IgD-negative memory B cell (primary cell): ENCODE measurements around the gene TRIM72. TPM values are rescaled to one million over a fixed set of nuclear protein-coding genes. Genes with fewer than 3 reads are reported as not detected.
"Not testable (repeated sequence)": the region's sequence is repeated elsewhere in the genome, so short reads cannot be mapped to it uniquely, and the experiment has no call there.

Experiments used
- H3K27ac Mint-ChIP-seq, 3 donors: one replicate each; pipeline ENCODE4 v1.8.0; 2020 to 2022; ENCODE audit warnings: mild to moderate bottlenecking in 3 of 3, mixed read lengths in 3 of 3, moderate library complexity in 1 of 3
- H3K27me3 Mint-ChIP-seq: one replicate; pipeline ENCODE4 v1.8.0; 2021; ENCODE audit warnings: mixed read lengths
- H3K36me3 Mint-ChIP-seq: one replicate; pipeline ENCODE4 v1.8.0; 2020; ENCODE audit warnings: mild to moderate bottlenecking, mixed read lengths
- H3K4me1 Mint-ChIP-seq, 3 donors: one replicate each; pipeline ENCODE4 v1.8.0; 2020 to 2022; ENCODE audit warnings: mixed read lengths in 3 of 3, mild to moderate bottlenecking in 1 of 3
- H3K4me3 Mint-ChIP-seq, 4 donors: one replicate each; pipeline ENCODE4 v1.8.0; 2020 to 2022; ENCODE audit warnings: mild to moderate bottlenecking in 4 of 4, mixed read lengths in 4 of 4, moderate library complexity in 3 of 4
- H3K9me3 Mint-ChIP-seq, 3 donors: one replicate each; pipeline ENCODE4 v1.8.0; 2020 to 2021; ENCODE audit warnings: mixed read lengths in 3 of 3, mild to moderate bottlenecking in 1 of 3
- polyA plus RNA-seq: library from polyadenylated mRNA; unstranded; fragments of 300-500 nt; fragmentation: Illumina TruSeq; gene quantifications from one replicate; pipeline ENCODE4 v1.2.3, GENCODE V29; 2021

TRIM72 gene
- polyA plus RNA-seq, 1 donor from 2014 or later: not detected

GRCh38 chr16:31269541-31269940, 55.6 kb downstream of the TRIM72 start:
- Mint-ChIP-seq H3K4me3 (no peak overlapping the region), H3K4me1 (peaks cover 14 to 24% (median 16%) of the 10 kb centered on the region in 3 donors), H3K9me3 (no peaks in the 10 kb centered on the region), H3K36me3 (peaks cover 21% of the 10 kb centered on the region), H3K27ac (no peak overlapping the region), H3K27me3 (no peaks in the 10 kb centered on the region)

- not testable (repeated sequence) for H3K9me3 Mint-ChIP-seq, H3K4me3 Mint-ChIP-seq, H3K27me3 Mint-ChIP-seq
- Mint-ChIP-seq H3K27ac (peak overlapping the region in 1 of 3 donors; percentile 7), H3K4me1 (peaks cover 13 to 24% (median 15%) of the 10 kb centered on the region in 3 donors), H3K36me3 (peaks cover 23% of the 10 kb centered on the region)
Observed at GRCh38 chr16:31269973-31270372, 56.1 kb downstream of the TRIM72 start.

- no peaks in the 10 kb centered on the region for H3K9me3 Mint-ChIP-seq
- peaks cover 21% of the 10 kb centered on the region for H3K36me3 Mint-ChIP-seq
- H3K4me3 Mint-ChIP-seq: no peak overlapping the region
- H3K27ac Mint-ChIP-seq: no peak overlapping the region
- H3K4me1 Mint-ChIP-seq: peaks cover 6 to 17% (median 11%) of the 10 kb centered on the region in 3 donors
- H3K27me3 Mint-ChIP-seq: no peaks in the 10 kb centered on the region
Observed at GRCh38 chr16:31270795-31271194, 56.9 kb downstream of the TRIM72 start.

- H3K4me3 Mint-ChIP-seq: no peak overlapping the region
- H3K27ac Mint-ChIP-seq: no peak overlapping the region
- no peaks in the 10 kb centered on the region for H3K27me3 Mint-ChIP-seq
Observed at GRCh38 chr16:31271621-31272190, 57.8 kb downstream of the TRIM72 start.

GRCh38 chr16:31273187-31273586, 59.3 kb downstream of the TRIM72 start:
- no peaks in the 10 kb centered on the region for H3K27me3 Mint-ChIP-seq

More at GRCh38 chr16:31271621-31272190, 57.8 kb downstream of the TRIM72 start:
- Mint-ChIP-seq H3K4me1 (peaks cover 6 to 11% (median 11%) of the 10 kb centered on the region in 3 donors), H3K36me3 (peaks cover 23% of the 10 kb centered on the region), H3K9me3 (no peaks in the 10 kb centered on the region)

GRCh38 chr16:31273676-31274075, 59.8 kb downstream of the TRIM72 start:
- H3K4me1 Mint-ChIP-seq: peaks cover 0 to 3% (median 0%) of the 10 kb centered on the region in 3 donors
- no peaks in the 10 kb centered on the region for H3K9me3 Mint-ChIP-seq
- no peak overlapping the region for H3K27ac Mint-ChIP-seq
- peaks cover 20% of the 10 kb centered on the region for H3K36me3 Mint-ChIP-seq
- H3K4me3 Mint-ChIP-seq: no peak overlapping the region
- H3K27me3 Mint-ChIP-seq: no peaks in the 10 kb centered on the region

More at GRCh38 chr16:31273187-31273586, 59.3 kb downstream of the TRIM72 start:
- Mint-ChIP-seq H3K36me3 (peaks cover 22% of the 10 kb centered on the region), H3K27ac (no peak overlapping the region), H3K9me3 (no peaks in the 10 kb centered on the region), H3K4me3 (no peak overlapping the region), H3K4me1 (peaks cover 0 to 3% (median 1%) of the 10 kb centered on the region in 3 donors)

- H3K36me3 Mint-ChIP-seq: peaks cover 22% of the 10 kb centered on the region
- H3K27ac Mint-ChIP-seq: peak overlapping the region in 1 of 3 donors; percentile 27
- no peaks in the 10 kb centered on the region for H3K9me3 Mint-ChIP-seq
- H3K27me3 Mint-ChIP-seq: no peaks in the 10 kb centered on the region
- H3K4me1 Mint-ChIP-seq: peaks cover 0 to 3% (median 0%) of the 10 kb centered on the region in 3 donors
- no peak overlapping the region for H3K4me3 Mint-ChIP-seq
Observed at GRCh38 chr16:31274831-31275816, 61.2 kb downstream of the TRIM72 start.

GRCh38 chr16:31276600-31276999, 62.7 kb downstream of the TRIM72 start:
- Mint-ChIP-seq H3K4me3 (no peak overlapping the region), H3K4me1 (peaks cover 0 to 6% (median 5%) of the 10 kb centered on the region in 3 donors), H3K36me3 (peaks cover 27% of the 10 kb centered on the region), H3K27me3 (no peaks in the 10 kb centered on the region), H3K27ac (no peak overlapping the region), H3K9me3 (no peaks in the 10 kb centered on the region)

GRCh38 chr16:31277659-31278260, 63.8 kb downstream of the TRIM72 start:
- Mint-ChIP-seq H3K9me3 (no peaks in the 10 kb centered on the region), H3K27me3 (no peaks in the 10 kb centered on the region), H3K4me3 (no peak overlapping the region), H3K27ac (no peak overlapping the region), H3K4me1 (peaks cover 2 to 6% (median 4%) of the 10 kb centered on the region in 3 donors), H3K36me3 (peaks cover 30% of the 10 kb centered on the region)

GRCh38 chr16:31278853-31279252, 64.9 kb downstream of the TRIM72 start:
- H3K4me1 Mint-ChIP-seq, H3K27ac Mint-ChIP-seq, H3K27me3 Mint-ChIP-seq, H3K4me3 Mint-ChIP-seq, H3K9me3 Mint-ChIP-seq: not testable (repeated sequence)
- peaks cover 28% of the 10 kb centered on the region for H3K36me3 Mint-ChIP-seq

Other genes with a start within 250 kb of the TRIM72 start
- not detected for gene HSD3B7, start 228.9 kb upstream of the TRIM72 start, polyA plus RNA-seq
- 0.18 TPM for gene STX1B, start 203.5 kb upstream of the TRIM72 start, polyA plus RNA-seq
- 30.3 TPM for gene STX4, start 180.6 kb upstream of the TRIM72 start, polyA plus RNA-seq
- 10.6 TPM for gene ZNF668, start 139.9 kb upstream of the TRIM72 start, polyA plus RNA-seq
- 9.3 TPM for gene ZNF646, start 139.7 kb upstream of the TRIM72 start, polyA plus RNA-seq
- gene PRSS53, start 125.2 kb upstream of the TRIM72 start, polyA plus RNA-seq: 0.83 TPM
- gene VKORC1, start 119.3 kb upstream of the TRIM72 start, polyA plus RNA-seq: 90.7 TPM
- gene BCKDK, start 105.7 kb upstream of the TRIM72 start, polyA plus RNA-seq: 38.2 TPM
- gene KAT8, start 96.5 kb upstream of the TRIM72 start, polyA plus RNA-seq: 69.5 TPM
- not detected for gene PRSS8, start 78.4 kb upstream of the TRIM72 start, polyA plus RNA-seq
- 1.4 TPM for gene PRSS36, start 64.1 kb upstream of the TRIM72 start, polyA plus RNA-seq
- gene FUS, start 34.0 kb upstream of the TRIM72 start, polyA plus RNA-seq: 167 TPM
- 130 TPM for gene PYCARD, start 11.4 kb upstream of the TRIM72 start, polyA plus RNA-seq
- not detected for gene PYDC1, start 3.0 kb downstream of the TRIM72 start, polyA plus RNA-seq
- 23.2 TPM for gene ITGAM, start 45.9 kb downstream of the TRIM72 start, polyA plus RNA-seq
- gene ITGAX, start 141.1 kb downstream of the TRIM72 start, polyA plus RNA-seq: 6.2 TPM
- not detected for gene ITGAD, start 179.2 kb downstream of the TRIM72 start, polyA plus RNA-seq
- not detected for gene COX6A2, start 214.2 kb downstream of the TRIM72 start, polyA plus RNA-seq
- not detected for gene ZNF843, start 228.7 kb downstream of the TRIM72 start, polyA plus RNA-seq
- gene ARMC5, start 245.4 kb downstream of the TRIM72 start, polyA plus RNA-seq: 9.5 TPM